Measurements from ENCODE around the gene DHRSX. TPM values are rescaled to one million over a fixed set of nuclear protein-coding genes. Genes with fewer than 3 reads are reported as not detected.

DHRSX gene
- total and polyA plus RNA-seq, 10 of the 15 experiments (the other 5 are each of a cell fraction or from before 2014, with no cell fraction given): 1.7 to 39.5 (median 16.5) TPM

- TF ChIP-seq CBX5 (IDR thresholded peaks at IDR 0.05; ENCODE audit: low read depth) (no peak), PBX3 (IDR thresholded peaks at IDR 0.05; ENCODE audit: insufficient replicate concordance, low read depth, low read length) (no peak), SUPT20H (IDR thresholded peaks at IDR 0.05; ENCODE audit: borderline replicate concordance, control insufficient read depth, low read depth, low read length) (no peak)
These were observed 96.0 kb downstream of the DHRSX start (continued) for GRCh38 chrX:2404776-2405175.

GRCh38 chrX:2402361-2402690, 98.5 kb downstream of the DHRSX start:
- POLR2A ChIA-PET: no interaction called here
- SMC1A ChIA-PET (ENCODE audit: uncharacterized antibody, unreplicated experiment): no interaction called here
- H2AFZ ChIP-seq (ENCODE audit: control insufficient read depth, low read depth, low read length): no peak overlapping the region
- ATAC-seq (no peak), DNase-seq (ENCODE audit: low read depth, low spot score) (no peak), FAIRE-seq (no peak)
- in situ Hi-C loops (cut with MboI) (no loop called here), intact Hi-C loops (cut with micrococcal nuclease; ENCODE audit: unreplicated experiment) (no loop called here)
- CTCF ChIA-PET: no interaction called here
- no peaks in the 10 kb centered on the region for H3K79me2 ChIP-seq (ENCODE audit: control insufficient read depth, insufficient read depth, low read length)
- peaks cover 5% of the 10 kb centered on the region; the same call in 2 of the 3 replicates for H3K9me3 ChIP-seq (replicated peaks; ENCODE audit: control insufficient read depth, insufficient read depth, low read length)
- no peak overlapping the region for H3K4me3 ChIP-seq
- no peaks in the 10 kb centered on the region for H3K4me1 ChIP-seq (ENCODE audit: control insufficient read depth, insufficient read depth, low read length)
- no peak overlapping the region for H3K9ac ChIP-seq (ENCODE audit: control insufficient read depth, insufficient read depth, low read length)
- no peaks in the 10 kb centered on the region for H3K27me3 ChIP-seq (replicated peaks in 1 of 2; ENCODE audit: control insufficient read depth in 2 of 2, insufficient read depth in 2 of 2, low read length in 1 of 2)
- RAD21 ChIA-PET (ENCODE audit: unreplicated experiment): no interaction called here
- BruUV-seq (replicated peaks): no TSS peak
- peaks cover 2 to 5% of the 10 kb centered on the region in 2 experiments; a peak in 3 of 4 replicates for H3K36me3 ChIP-seq (ENCODE audit: control insufficient read depth in 2 of 2, insufficient read depth in 2 of 2, low read length in 1 of 2)
- no peak overlapping the region for H3K27ac ChIP-seq (ENCODE audit: control insufficient read depth, insufficient read depth)
- no peaks in the 10 kb centered on the region for H4K20me1 ChIP-seq (ENCODE audit: control insufficient read depth, insufficient read depth)
- H3K4me2 ChIP-seq (ENCODE audit: control insufficient read depth, insufficient read depth): no peak overlapping the region
- WGBS (ENCODE audit: insufficient coverage, insufficient replicate concordance, low lambda C conversion rate, missing lambda C conversion rate): 81% methylated on average over 7 of the region's 7 CpGs
- TF ChIP-seq BACH1 (IDR thresholded peaks at IDR 0.05; ENCODE audit: borderline replicate concordance) (no peak), RAD51 (IDR thresholded peaks at IDR 0.05) (no peak), POU2F2 (IDR thresholded peaks at IDR 0.05; ENCODE audit: borderline replicate concordance, low read depth, low read length) (no peak), RELB (IDR thresholded peaks at IDR 0.05; ENCODE audit: low read depth) (no peak), E2F4 (IDR thresholded peaks at IDR 0.05; ENCODE audit: low read depth, low read length) (no peak), PRDM15 (CRISPR knock-in tag; IDR thresholded peaks at IDR 0.05) (no peak), MYC (IDR thresholded peaks at IDR 0.05; ENCODE audit: insufficient read depth, insufficient read length, insufficient replicate concordance, low read length, severe bottlenecking) (no peak), ATF7 (IDR thresholded peaks at IDR 0.05; ENCODE audit: low read depth) (no peak), ZNF24 (IDR thresholded peaks at IDR 0.05) (no peak), TARDBP (IDR thresholded peaks at IDR 0.05; ENCODE audit: borderline replicate concordance) (no peak), ETV6 (conservative IDR thresholded peaks at IDR 0.05 in 1 of 2, IDR thresholded peaks at IDR 0.05 in 1 of 2; ENCODE audit: borderline replicate concordance in 1 of 2, low read depth in 1 of 2) (no peak), SIN3A (IDR thresholded peaks at IDR 0.05; ENCODE audit: low read depth, low read length) (no peak), CHD1 (IDR thresholded peaks at IDR 0.05; ENCODE audit: low read depth, low read length) (no peak)
